Measurements from ENCODE around the gene AGT. TPM values are rescaled to one million over a fixed set of nuclear protein-coding genes. Genes with fewer than 3 reads are reported as not detected.
"Not testable (repeated sequence)": the region's sequence is repeated elsewhere in the genome, so short reads cannot be mapped to it uniquely, and the experiment has no call there.

Gene AGT
- polyA plus RNA-seq, 1 donor (not counting 4 experiments of a cell fraction or from before 2014, with no cell fraction given): not detected

- dilution Hi-C loops (cut with MboI; ENCODE audit: extremely low pct_ligation_motif_present, low sequenced_read_pairs): no loop called here
- Histone ChIP-seq H3K9me1 (ENCODE audit: control insufficient read depth, extremely low read depth, insufficient read depth, low read length) (no peaks in the 10 kb centered on the region), H3K27me3 (ENCODE audit: control insufficient read depth, extremely low read depth, insufficient read depth, low read length) (no peaks in the 10 kb centered on the region), H3K27ac (ENCODE audit: control insufficient read depth, insufficient read depth, low read length) (no peak overlapping the region), H3K4me3 (ENCODE audit: control insufficient read depth in 2 of 3, extremely low read depth in 1 of 3, insufficient read depth in 2 of 3, low read depth in 1 of 3, low read length in 3 of 3) (no peak overlapping the region), H2AFZ (ENCODE audit: control insufficient read depth, low read length) (no peak overlapping the region), H3K9me3 (ENCODE audit: control insufficient read depth, low read depth, low read length) (no peaks in the 10 kb centered on the region), H3K36me3 (ENCODE audit: control insufficient read depth in 2 of 2, extremely low read depth in 1 of 2, insufficient read depth in 2 of 2, low read length in 2 of 2) (no peaks in the 10 kb centered on the region), H3K4me1 (ENCODE audit: control insufficient read depth, extremely low read depth, insufficient read depth, low read length) (no peaks in the 10 kb centered on the region), H3K9ac (ENCODE audit: control insufficient read depth, extremely low read depth, insufficient read depth, low read length) (no peak overlapping the region), H3K79me2 (ENCODE audit: control insufficient read depth, insufficient read depth, low read length) (no peaks in the 10 kb centered on the region), H4K20me1 (ENCODE audit: control insufficient read depth, extremely low read depth, insufficient read depth, low read length) (no peaks in the 10 kb centered on the region), H3K4me2 (ENCODE audit: control insufficient read depth, extremely low read depth, insufficient read depth, low read depth, low read length) (no peak overlapping the region)
- DNase-seq (ENCODE audit: low read depth, low spot score) (no peak), FAIRE-seq (no peak)
- TF ChIP-seq CTCF (optimal IDR thresholded peaks at IDR 0.05 in 1 of 3, IDR thresholded peaks at IDR 0.05 in 1 of 3, conservative IDR thresholded peaks at IDR 0.05 in 1 of 3; ENCODE audit: extremely low read depth in 1 of 3, insufficient read depth in 2 of 3, low read length in 3 of 3) (no peak), EZH2 (IDR thresholded peaks at IDR 0.05; ENCODE audit: low read length) (no peak)
Measured at GRCh38 chr1:230728710-230729392, 14.9 kb upstream of the AGT start.

GRCh38 chr1:230725256-230726012, 11.5 kb upstream of the AGT start:
- dilution Hi-C loops (cut with MboI; ENCODE audit: extremely low pct_ligation_motif_present, low sequenced_read_pairs): no loop called here
- no peak overlapping the region for H3K4me3 ChIP-seq (ENCODE audit: control insufficient read depth in 2 of 3, extremely low read depth in 1 of 3, insufficient read depth in 2 of 3, low read depth in 1 of 3, low read length in 3 of 3)
- no peaks in the 10 kb centered on the region for H3K4me1 ChIP-seq (ENCODE audit: control insufficient read depth, extremely low read depth, insufficient read depth, low read length)
- DNase-seq (ENCODE audit: low read depth, low spot score): no peak
- no peaks in the 10 kb centered on the region for H3K36me3 ChIP-seq (ENCODE audit: control insufficient read depth in 2 of 2, extremely low read depth in 1 of 2, insufficient read depth in 2 of 2, low read length in 2 of 2)
- H2AFZ ChIP-seq (ENCODE audit: control insufficient read depth, low read length): no peak overlapping the region
- no peak overlapping the region for H3K9ac ChIP-seq (ENCODE audit: control insufficient read depth, extremely low read depth, insufficient read depth, low read length)
- no peaks in the 10 kb centered on the region for H3K9me1 ChIP-seq (ENCODE audit: control insufficient read depth, extremely low read depth, insufficient read depth, low read length)
- no peaks in the 10 kb centered on the region for H3K79me2 ChIP-seq (ENCODE audit: control insufficient read depth, insufficient read depth, low read length)
- H3K9me3 ChIP-seq (ENCODE audit: control insufficient read depth, low read depth, low read length): no peaks in the 10 kb centered on the region
- no peaks in the 10 kb centered on the region for H4K20me1 ChIP-seq (ENCODE audit: control insufficient read depth, extremely low read depth, insufficient read depth, low read length)
- no peak for FAIRE-seq
- H3K4me2 ChIP-seq (ENCODE audit: control insufficient read depth, extremely low read depth, insufficient read depth, low read depth, low read length): no peak overlapping the region
- H3K27me3 ChIP-seq (ENCODE audit: control insufficient read depth, extremely low read depth, insufficient read depth, low read length): no peaks in the 10 kb centered on the region
- no peak overlapping the region for H3K27ac ChIP-seq (ENCODE audit: control insufficient read depth, insufficient read depth, low read length)
- no peak for TF ChIP-seq EZH2 (IDR thresholded peaks at IDR 0.05; ENCODE audit: low read length)
- no peak for TF ChIP-seq CTCF (optimal IDR thresholded peaks at IDR 0.05 in 1 of 3, IDR thresholded peaks at IDR 0.05 in 1 of 3, conservative IDR thresholded peaks at IDR 0.05 in 1 of 3; ENCODE audit: extremely low read depth in 1 of 3, insufficient read depth in 2 of 3, low read length in 3 of 3)

GRCh38 chr1:230721849-230722522, 8.1 kb upstream of the AGT start:
- FAIRE-seq; H3K27me3 ChIP-seq (ENCODE audit: control insufficient read depth, extremely low read depth, insufficient read depth, low read length); DNase-seq (ENCODE audit: low read depth, low spot score); dilution Hi-C loops (cut with MboI; ENCODE audit: extremely low pct_ligation_motif_present, low sequenced_read_pairs); H4K20me1 ChIP-seq (ENCODE audit: control insufficient read depth, extremely low read depth, insufficient read depth, low read length); H3K9ac ChIP-seq (ENCODE audit: control insufficient read depth, extremely low read depth, insufficient read depth, low read length); H3K4me2 ChIP-seq (ENCODE audit: control insufficient read depth, extremely low read depth, insufficient read depth, low read depth, low read length); H2AFZ ChIP-seq (ENCODE audit: control insufficient read depth, low read length); H3K9me1 ChIP-seq (ENCODE audit: control insufficient read depth, extremely low read depth, insufficient read depth, low read length); H3K79me2 ChIP-seq (ENCODE audit: control insufficient read depth, insufficient read depth, low read length); H3K4me3 ChIP-seq (ENCODE audit: control insufficient read depth in 2 of 3, extremely low read depth in 1 of 3, insufficient read depth in 2 of 3, low read depth in 1 of 3, low read length in 3 of 3); H3K4me1 ChIP-seq (ENCODE audit: control insufficient read depth, extremely low read depth, insufficient read depth, low read length); H3K27ac ChIP-seq (ENCODE audit: control insufficient read depth, insufficient read depth, low read length); H3K9me3 ChIP-seq (ENCODE audit: control insufficient read depth, low read depth, low read length); H3K36me3 ChIP-seq (ENCODE audit: control insufficient read depth in 2 of 2, extremely low read depth in 1 of 2, insufficient read depth in 2 of 2, low read length in 2 of 2): not testable (repeated sequence)
